Measurements from ENCODE around the gene CCR5AS.

Gene CCR5AS

DNA sequence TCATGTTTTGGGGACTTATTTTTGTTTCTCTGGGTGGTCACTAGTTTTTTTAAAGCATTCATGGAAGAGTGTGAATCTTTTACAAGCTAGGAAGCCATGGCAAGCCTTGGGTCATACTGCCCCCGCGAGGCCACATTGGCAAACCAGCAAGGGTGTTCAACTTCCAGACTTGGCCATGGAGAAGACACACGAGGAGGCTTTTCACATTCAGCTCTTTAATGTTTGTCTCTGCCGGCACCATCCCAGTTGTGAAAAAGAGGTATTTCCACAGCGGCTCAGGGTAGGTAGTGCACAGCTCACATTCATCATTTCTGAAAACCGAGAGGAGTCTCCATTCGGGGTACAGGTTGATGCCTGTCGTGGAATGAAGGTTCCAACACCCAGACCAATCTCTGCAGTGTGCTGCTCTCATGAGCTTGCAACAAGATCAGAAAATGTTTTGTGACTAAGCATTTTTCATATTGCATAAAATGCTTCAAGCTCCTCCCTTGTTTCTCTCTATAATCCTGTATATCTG, 28.4 kb downstream of the CCR5AS start:
- DNase-seq (ENCODE audit: low spot score): peak; percentile 53

DNA sequence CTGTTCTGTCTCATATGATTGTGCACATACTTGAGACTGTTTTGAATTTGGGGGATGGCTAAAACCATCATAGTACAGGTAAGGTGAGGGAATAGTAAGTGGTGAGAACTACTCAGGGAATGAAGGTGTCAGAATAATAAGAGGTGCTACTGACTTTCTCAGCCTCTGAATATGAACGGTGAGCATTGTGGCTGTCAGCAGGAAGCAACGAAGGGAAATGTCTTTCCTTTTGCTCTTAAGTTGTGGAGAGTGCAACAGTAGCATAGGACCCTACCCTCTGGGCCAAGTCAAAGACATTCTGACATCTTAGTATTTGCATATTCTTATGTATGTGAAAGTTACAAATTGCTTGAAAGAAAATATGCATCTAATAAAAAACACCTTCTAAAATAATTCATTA, 31.1 kb downstream of the CCR5AS start:
- no peak for DNase-seq (ENCODE audit: low spot score)

DNA sequence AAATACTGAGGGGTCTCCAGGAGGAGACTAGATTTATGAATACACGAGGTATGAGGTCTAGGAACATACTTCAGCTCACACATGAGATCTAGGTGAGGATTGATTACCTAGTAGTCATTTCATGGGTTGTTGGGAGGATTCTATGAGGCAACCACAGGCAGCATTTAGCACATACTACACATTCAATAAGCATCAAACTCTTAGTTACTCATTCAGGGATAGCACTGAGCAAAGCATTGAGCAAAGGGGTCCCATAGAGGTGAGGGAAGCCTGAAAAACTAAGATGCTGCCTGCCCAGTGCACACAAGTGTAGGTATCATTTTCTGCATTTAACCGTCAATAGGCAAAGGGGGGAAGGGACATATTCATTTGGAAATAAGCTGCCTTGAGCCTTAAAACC, 31.6 kb downstream of the CCR5AS start:
- DNase-seq (ENCODE audit: low spot score): no peak

DNA sequence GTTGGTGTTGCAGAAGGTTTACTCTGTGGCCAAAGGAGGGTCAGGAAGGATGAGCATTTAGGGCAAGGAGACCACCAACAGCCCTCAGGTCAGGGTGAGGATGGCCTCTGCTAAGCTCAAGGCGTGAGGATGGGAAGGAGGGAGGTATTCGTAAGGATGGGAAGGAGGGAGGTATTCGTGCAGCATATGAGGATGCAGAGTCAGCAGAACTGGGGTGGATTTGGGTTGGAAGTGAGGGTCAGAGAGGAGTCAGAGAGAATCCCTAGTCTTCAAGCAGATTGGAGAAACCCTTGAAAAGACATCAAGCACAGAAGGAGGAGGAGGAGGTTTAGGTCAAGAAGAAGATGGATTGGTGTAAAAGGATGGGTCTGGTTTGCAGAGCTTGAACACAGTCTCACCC, 32.1 kb downstream of the CCR5AS start:
- no peak for DNase-seq (ENCODE audit: low spot score)

DNA sequence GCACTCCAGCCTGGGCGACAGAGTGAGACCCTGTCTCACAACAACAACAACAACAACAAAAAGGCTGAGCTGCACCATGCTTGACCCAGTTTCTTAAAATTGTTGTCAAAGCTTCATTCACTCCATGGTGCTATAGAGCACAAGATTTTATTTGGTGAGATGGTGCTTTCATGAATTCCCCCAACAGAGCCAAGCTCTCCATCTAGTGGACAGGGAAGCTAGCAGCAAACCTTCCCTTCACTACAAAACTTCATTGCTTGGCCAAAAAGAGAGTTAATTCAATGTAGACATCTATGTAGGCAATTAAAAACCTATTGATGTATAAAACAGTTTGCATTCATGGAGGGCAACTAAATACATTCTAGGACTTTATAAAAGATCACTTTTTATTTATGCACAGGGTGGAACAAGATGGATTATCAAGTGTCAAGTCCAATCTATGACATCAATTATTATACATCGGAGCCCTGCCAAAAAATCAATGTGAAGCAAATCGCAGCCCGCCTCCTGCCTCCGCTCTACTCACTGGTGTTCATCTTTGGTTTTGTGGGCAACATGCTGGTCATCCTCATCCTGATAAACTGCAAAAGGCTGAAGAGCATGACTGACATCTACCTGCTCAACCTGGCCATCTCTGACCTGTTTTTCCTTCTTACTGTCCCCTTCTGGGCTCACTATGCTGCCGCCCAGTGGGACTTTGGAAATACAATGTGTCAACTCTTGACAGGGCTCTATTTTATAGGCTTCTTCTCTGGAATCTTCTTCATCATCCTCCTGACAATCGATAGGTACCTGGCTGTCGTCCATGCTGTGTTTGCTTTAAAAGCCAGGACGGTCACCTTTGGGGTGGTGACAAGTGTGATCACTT, 34.1 kb downstream of the CCR5AS start:
- DNase-seq (ENCODE audit: low spot score): peak; percentile 16

DNA sequence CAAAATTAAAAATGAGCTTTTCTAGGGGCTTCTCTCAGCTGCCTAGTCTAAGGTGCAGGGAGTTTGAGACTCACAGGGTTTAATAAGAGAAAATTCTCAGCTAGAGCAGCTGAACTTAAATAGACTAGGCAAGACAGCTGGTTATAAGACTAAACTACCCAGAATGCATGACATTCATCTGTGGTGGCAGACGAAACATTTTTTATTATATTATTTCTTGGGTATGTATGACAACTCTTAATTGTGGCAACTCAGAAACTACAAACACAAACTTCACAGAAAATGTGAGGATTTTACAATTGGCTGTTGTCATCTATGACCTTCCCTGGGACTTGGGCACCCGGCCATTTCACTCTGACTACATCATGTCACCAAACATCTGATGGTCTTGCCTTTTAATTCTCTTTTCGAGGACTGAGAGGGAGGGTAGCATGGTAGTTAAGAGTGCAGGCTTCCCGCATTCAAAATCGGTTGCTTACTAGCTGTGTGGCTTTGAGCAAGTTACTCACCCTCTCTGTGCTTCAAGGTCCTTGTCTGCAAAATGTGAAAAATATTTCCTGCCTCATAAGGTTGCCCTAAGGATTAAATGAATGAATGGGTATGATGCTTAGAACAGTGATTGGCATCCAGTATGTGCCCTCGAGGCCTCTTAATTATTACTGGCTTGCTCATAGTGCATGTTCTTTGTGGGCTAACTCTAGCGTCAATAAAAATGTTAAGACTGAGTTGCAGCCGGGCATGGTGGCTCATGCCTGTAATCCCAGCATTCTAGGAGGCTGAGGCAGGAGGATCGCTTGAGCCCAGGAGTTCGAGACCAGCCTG, 35.1 kb downstream of the CCR5AS start:
- DNase-seq (ENCODE audit: low spot score): no peak

DNA sequence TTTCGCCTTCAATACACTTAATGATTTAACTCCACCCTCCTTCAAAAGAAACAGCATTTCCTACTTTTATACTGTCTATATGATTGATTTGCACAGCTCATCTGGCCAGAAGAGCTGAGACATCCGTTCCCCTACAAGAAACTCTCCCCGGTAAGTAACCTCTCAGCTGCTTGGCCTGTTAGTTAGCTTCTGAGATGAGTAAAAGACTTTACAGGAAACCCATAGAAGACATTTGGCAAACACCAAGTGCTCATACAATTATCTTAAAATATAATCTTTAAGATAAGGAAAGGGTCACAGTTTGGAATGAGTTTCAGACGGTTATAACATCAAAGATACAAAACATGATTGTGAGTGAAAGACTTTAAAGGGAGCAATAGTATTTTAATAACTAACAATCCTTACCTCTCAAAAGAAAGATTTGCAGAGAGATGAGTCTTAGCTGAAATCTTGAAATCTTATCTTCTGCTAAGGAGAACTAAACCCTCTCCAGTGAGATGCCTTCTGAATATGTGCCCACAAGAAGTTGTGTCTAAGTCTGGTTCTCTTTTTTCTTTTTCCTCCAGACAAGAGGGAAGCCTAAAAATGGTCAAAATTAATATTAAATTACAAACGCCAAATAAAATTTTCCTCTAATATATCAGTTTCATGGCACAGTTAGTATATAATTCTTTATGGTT, 35.9 kb downstream of the CCR5AS start, which contains the start of gene CCR5:
Gene CCR5 (plus strand): TSS at position 108 of the 680 bp plus-strand sequence. CDS start 1,957 bp downstream, outside the sequence.
- DNase-seq (ENCODE audit: low spot score): peak; percentile 17

DNA sequence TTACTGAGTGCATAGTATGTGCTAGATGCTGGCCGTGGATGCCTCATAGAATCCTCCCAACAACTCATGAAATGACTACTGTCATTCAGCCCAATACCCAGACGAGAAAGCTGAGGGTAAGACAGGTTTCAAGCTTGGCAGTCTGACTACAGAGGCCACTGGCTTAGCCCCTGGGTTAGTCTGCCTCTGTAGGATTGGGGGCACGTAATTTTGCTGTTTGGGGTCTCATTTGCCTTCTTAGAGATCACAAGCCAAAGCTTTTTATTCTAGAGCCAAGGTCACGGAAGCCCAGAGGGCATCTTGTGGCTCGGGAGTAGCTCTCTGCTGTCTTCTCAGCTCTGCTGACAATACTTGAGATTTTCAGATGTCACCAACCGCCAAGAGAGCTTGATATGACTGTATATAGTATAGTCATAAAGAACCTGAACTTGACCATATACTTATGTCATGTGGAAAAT, 37.2 kb downstream of the CCR5AS start:
- DNase-seq (ENCODE audit: low spot score): no peak

DNA sequence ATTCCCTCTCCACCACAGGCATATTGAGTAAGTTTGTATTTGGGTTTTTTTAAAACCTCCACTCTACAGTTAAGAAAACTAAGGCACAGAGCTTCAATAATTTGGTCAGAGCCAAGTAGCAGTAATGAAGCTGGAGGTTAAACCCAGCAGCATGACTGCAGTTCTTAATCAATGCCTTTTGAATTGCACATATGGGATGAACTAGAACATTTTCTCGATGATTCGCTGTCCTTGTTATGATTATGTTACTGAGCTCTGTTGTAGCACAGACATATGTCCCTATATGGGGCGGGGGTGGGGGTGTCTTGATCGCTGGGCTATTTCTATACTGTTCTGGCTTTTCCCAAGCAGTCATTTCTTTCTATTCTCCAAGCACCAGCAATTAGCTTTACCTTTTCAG, 37.7 kb downstream of the CCR5AS start:
- DNase-seq (ENCODE audit: low spot score): no peak

DNA sequence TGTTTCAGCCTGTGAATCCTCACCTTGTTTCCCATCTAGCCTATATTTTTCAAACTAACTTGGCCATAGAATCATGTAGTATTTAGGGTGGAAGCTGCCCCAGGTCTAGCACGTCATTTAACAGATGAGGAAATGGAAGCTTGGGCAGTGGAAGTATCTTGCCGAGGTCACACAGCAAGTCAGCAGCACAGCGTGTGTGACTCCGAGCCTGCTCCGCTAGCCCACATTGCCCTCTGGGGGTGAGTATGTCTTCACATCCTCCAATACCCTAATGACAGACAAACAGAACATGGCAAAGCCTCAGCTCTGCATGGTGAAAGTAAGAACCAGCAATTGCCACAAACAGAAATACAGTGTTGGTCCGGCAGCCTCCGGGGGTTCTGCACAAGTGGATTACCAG, 38.3 kb downstream of the CCR5AS start:
- peak; percentile 17 for DNase-seq (ENCODE audit: low spot score)

DNA sequence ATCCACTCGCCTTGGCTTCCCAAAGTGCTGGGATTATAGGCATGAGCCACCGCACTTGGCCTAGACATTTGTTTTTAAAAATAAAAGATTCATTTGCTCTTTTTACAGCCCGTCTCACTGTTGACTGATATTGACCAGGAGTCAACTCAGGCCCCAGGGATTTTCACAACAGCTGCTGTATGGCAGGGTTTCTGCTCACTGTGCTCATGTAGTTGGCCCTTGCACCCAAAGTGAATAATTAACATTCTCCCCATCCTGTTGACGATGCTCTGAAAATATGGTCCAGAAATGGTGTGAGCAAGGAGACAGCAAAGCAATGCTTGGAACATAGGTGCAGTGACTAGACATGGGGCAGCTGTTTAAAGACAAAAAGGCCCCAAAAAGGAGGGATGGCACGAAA, 39.1 kb downstream of the CCR5AS start:
- no peak for DNase-seq (ENCODE audit: low spot score)

DNA sequence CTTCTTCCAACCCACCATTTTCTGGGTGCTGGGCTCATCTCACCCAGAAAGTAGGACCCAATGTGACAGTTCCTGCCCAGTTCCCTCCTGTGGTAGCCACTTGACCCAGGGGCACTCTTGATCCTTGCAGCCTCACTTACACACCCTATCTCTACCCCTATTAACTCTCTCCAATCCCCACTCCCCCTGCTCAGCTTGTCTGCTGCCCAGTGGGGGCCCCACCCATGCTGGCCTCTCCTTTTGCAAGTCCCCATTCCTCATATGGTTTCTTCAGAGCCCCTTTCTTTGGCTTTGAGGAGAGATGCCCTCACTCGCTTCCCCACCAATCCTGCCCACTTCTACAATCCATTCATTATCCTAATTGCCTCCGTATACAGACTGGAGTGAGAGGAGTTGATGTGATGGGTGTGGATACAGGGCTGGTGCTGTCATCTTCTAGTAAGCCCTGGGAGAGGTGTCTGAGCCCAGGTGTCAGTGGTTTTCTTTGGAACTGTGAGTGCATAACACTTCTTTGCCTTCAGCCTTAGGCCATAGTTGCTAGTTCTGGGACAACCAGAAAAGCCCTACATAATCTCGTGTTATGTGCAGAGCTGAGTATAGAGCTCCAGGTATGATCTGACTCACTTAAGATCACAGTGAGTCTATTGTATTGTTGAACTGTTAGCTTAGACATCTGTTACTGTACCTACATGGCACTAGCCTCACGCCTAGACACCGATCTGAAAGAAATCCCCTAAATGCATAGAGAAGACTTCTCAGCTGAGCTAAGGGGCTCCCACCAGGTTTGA, 40.9 kb downstream of the CCR5AS start:
- no peak for DNase-seq (ENCODE audit: low spot score)

DNA sequence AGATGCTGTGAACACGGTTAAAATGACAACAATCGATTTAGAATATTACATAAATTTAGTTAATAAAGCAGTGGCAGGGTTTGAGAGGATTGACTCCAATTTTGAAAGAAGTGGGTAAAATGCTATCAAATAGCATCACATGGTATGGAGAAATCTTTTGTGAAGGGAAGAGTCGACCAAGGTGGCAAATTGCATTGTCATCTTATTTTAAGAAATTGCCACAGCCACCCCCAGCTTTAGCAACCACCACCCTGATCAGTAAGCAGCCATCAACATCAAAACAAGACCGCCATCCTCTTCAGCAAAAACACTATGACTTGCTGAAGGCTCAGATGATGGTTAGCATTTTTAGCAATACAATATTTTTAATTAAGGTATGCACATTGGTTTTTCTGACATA, 41.8 kb downstream of the CCR5AS start:
- DNase-seq (ENCODE audit: low spot score): no peak

DNA sequence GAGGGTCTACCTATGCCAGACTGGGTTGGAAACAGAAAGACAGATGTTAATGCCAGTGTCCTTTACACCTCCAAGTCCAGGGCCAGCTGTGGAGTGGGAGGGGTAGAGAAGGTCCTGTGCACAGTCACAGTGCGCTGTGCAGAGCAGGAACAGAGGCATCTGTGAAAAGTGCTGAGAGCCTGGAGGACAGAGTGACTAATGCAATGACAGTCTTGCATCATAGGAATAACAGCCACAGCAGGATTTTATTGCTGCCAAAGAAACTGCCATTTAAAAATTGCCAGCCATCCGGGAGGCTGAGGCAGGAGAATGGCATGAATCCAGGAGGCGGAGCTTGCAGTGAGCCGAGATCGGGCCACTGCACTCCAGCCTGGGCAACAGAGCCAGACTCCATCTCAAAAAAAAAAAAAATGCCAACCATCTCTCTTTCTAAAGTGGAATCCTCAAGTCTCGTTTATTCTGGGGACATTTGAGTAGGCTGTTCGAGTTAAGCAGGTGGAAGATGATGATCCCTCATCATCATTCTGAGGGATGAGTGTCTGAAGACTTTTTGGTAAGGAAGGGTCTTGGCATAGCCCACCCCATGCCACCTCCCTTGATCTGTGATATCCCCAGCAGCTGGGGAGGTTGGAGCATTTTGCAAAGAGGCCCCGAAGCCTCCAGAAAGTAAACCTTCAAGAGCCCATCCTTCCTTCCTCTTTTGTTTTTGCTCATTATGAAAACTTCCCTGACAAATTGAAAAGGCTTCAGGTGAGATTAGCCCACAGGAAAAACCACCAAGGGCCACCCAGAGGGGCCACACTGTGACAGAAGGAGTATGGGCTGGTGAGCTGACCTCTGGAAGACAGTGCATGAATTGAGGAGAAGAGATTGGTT, 45.2 kb downstream of the CCR5AS start:
- no peak for DNase-seq (ENCODE audit: low spot score)

DNA sequence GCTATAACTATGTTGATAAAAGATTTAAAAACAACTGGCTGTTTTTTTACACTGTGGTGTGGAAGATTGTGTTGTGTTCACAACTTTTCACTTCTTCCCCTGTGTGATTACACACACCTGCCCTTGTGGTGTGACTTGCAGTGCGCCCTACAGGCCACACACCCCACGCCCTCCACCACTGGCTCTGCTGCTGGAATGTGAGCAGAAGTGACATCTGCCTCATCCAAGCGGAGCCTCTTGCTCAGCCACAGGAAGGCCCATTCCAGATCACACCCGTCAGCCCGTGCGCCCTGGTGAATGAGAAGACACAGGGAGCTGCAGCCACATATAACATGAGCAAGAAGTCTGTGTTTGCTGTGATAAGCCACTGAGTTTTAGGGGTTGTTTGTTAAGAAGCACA, 46.0 kb downstream of the CCR5AS start:
- DNase-seq (ENCODE audit: low spot score): no peak

DNA sequence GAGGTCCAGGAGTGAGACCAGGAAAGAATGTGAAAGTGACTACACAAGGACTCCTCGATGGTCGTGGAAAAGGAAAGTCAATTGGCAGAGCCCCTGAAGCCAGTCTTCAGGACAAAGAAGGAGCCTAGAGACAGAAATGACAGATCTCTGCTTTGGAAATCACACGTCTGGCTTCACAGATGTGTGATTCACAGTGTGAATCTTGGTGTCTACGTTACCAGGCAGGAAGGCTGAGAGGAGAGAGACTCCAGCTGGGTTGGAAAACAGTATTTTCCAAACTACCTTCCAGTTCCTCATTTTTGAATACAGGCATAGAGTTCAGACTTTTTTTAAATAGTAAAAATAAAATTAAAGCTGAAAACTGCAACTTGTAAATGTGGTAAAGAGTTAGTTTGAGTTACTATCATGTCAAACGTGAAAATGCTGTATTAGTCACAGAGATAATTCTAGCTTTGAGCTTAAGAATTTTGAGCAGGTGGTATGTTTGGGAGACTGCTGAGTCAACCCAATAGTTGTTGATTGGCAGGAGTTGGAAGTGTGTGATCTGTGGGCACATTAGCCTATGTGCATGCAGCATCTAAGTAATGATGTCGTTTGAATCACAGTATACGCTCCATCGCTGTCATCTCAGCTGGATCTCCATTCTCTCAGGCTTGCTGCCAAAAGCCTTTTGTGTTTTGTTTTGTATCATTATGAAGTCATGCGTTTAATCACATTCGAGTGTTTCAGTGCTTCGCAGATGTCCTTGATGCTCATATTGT, 47.0 kb downstream of the CCR5AS start:
- no peak for DNase-seq (ENCODE audit: low spot score)

DNA sequence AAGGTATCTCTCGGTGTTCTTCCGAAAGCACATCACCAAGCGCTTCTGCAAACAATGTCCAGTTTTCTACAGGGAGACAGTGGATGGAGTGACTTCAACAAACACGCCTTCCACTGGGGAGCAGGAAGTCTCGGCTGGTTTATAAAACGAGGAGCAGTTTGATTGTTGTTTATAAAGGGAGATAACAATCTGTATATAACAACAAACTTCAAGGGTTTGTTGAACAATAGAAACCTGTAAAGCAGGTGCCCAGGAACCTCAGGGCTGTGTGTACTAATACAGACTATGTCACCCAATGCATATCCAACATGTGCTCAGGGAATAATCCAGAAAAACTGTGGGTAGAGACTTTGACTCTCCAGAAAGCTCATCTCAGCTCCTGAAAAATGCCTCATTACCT, 48.4 kb downstream of the CCR5AS start:
- no peak for DNase-seq (ENCODE audit: low spot score)

DNA sequence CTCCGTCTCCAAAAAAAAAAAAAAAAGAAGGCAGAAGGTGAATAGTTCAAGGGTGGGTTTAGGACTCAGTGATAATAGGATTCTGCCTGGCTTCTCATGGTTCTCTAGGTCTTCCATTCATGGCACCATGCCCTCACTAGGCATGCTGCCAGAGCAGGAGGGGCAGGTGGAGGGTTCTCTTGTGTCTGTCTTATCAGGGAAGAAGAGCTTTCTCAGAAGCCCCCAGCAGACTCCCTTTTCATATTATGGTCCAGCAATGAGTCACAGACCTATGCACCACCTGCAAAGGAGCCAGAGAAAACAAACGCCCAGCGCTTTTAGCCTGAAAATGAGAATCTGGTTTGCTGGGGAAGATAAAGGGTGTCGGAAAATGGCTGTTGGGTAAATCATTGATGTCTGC, 50.0 kb downstream of the CCR5AS start:
- no peak for DNase-seq (ENCODE audit: low spot score)

DNA sequence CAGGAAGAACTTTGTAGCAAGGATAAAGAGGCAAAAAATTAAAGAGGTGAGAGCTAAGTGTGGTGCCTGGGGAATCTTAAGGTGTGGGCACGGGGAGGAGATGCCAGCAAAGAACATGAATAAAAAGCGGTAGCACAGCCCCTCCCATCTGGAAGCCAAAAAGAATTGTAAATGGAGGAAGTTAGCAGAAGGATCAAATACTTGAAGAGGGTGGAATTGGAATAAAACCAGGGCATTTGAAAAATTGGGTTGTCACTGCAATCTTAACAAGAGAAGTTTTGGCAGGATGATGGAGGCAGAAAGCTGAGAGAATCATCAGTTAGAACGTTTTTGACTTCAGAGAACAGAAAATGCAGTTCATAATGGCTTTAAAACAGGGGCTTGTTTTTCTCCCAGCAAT, 50.6 kb downstream of the CCR5AS start:
- no peak for DNase-seq (ENCODE audit: low spot score)

DNA sequence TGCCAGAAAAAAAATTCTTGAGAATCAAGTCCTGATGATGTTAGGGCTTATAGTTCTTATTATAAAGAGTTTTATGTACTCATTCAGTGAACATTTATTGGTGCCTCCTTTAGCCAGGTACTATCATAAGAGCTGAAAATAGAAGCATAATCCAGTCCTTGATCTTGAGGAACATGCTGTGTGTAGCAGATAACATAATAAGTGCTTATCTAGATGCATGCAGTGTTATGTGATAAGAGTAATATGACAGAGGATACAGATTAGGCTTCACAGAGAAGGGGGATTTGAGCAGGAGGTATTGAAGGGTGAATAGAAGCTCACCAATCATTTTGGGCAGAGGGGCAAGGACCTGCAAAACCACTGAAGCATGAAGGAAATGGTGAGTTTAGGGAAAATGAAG, 51.9 kb downstream of the CCR5AS start:
- DNase-seq (ENCODE audit: low spot score): no peak
